HG03469 (cell line): Measurements from ENCODE around the gene APBA1.

Source experiments
- ATAC-seq: cut with Tn5 transposase; IDR thresholded peaks from one replicate; pipeline ENCODE4 v1.9.1; 2021; ENCODE audit warnings: mild to moderate bottlenecking, moderate library complexity, moderate number of reproducible peaks; ENCODE audit not compliant: unreplicated experiment

The APBA1 gene

DNA sequence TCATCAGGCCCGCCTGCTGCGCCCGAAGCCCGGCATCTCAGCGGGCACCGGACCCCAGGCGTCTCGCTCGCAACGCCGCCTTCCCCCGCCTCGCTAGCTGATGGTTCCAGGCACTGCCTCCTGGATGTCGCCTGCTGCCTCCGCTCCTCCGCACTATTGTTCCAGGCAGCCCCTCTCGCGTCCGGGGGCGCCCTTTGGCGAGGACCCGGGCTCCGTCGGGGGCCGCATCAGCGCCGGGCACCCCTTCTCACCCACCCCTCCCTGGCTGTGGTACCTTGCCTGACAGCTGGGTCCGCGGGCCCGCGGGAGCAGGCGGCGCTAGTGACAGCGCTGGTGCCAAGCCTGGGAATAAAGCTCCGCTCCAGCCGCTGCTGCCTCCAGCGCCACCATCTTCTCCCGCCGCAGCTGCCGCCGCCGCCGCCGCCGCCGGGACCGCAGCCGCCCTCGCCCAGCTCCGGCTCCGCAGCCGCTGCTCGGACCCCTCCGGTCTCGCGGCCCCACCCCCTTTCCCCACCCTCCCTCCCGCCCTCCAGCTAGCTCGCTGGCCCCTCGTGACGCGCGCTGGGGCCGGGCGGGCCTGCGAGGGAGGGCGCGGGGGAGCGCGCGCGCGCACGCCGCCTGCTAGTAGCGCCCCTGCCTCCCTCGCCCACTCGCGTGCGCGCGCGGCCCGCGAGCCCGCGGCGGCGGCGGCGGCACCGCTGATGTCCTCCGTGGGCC, at the start of gene APBA1:
Gene APBA1 (minus strand): TSS at position 493 of the 717 bp plus-strand sequence.
- ATAC-seq = peak; percentile 26

DNA sequence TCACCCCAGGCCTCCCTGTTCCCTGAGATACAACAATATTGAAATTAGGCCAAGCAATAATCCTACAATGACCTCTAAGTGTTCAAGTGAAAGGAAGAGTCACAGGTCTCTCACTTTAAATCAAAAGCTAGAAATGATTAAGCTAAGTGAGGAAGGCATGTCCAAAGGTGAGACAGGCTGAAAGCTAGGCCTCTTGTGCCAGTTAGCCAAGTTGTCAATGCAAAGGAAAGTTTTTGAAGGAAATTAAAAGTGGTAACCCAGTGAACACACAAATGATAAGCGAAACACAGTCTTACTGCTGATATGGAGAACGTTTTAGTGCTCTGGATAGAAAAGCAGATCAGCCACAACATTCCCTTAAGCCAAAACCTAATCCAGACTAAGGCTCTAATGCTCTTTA, 47.8 kb upstream of the APBA1 start:
- no peak for ATAC-seq

DNA sequence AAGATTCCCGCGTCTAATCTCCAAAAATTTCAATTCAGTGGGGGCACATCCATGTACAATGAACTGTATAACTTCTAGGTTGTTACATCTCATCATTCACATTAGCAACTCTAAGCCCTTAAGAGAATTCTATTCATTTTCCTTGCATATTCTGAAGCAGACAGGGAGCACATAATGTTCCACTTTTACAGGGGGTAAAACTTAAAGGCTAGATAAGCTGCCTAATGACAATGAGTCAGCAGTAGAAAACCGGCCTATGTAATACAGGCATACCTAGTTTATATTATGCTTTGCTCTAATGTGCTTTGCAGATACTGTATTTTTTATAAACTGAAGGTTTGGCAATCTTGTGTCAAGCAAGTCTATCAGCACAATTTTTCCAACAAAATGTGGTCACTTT, 47.2 kb upstream of the APBA1 start:
- no peak for ATAC-seq

DNA sequence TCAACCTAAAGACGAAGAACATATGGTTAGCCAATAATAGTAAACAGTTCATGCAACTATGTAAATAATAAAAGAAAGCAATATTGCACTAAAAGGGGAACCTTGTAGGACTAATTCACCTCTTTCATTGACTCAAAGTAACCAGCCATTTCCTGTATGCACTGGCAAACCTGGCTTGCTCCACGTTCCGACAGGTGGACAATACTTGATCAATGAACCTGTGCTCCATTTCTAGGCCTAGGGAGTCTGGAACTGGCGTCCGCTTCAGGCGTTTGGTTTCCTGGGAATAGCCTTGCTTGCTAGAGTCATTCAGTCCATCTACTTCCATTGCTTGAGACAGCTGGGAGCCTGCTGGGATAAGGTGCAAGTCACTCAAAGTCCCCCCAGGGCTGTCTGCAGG, 46.0 kb upstream of the APBA1 start:
- no peak for ATAC-seq

DNA sequence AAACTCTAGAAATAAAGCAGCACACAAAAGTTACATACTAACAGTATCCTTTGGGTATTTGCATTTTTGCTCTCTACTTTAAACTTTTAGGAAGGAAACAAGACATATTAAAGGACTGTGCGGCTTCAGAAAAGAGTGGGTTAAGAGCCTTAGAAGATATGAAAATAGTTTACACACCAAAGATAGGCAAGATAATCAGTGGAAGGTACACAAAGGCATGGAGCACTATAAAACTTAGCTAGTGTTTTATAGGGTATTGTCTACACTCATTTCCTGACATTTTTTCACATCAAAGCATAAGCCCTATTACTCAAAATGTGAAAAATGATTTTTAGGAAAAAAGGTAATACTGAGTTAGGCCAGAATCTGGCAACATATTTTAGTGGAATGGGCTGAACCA, 43.7 kb upstream of the APBA1 start:
- no peak for ATAC-seq

DNA sequence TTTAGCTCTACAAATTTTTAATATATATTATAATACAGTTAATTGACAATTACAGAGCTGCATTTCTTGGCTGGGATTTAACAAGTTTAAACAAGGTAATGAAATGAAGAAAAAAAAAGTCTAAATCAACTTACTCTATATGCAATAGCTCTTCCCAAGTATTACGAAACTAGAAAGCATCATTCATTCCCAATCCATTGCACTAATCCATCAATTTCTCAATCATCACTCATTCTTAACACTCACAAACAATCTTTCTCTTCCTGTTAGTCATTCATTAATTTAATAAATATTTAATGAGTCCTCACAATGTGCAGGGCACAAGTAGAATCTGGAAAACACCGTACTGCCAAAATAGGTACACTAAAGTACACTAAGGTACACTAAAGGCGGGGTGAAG, 42.9 kb upstream of the APBA1 start:
- ATAC-seq = no peak

DNA sequence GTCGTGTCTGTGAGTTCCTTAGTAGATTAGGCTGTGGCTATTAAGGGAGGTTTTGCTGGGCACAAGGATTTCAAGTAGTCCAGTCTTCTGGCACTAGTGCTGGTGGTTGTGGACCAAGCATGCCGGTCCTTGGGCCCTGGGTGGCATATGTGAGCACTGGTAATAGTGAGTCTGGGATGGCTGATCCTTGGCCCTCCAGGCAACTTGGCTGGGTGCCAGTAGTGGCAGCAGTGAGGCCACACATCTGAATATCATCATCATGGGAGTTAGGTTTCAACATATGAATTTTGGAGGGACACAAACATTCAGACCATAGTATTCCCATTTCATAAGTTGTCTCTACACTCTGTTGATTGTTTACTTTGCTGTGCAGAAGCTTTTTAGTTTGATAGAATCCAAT, 25.3 kb upstream of the APBA1 start:
- ATAC-seq = no peak

DNA sequence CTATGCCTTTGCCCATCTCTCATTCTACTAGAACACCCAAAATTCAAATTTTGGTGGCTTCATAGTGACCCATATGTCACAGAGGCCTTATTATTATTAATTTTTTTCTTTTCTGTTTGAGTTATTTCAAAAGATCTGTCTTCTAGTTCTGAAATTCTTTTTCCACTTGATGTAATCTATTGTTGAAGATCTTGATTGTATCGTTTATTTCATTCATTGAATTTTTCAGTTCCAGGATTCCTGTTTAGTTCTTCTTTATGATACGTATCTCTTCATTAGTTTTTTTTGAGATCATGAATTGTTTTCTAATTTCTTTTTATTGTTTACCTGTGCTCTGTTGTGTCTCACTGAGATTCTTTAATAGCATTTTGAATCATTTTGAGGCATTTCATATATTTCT, 24.6 kb upstream of the APBA1 start:
- no peak for ATAC-seq

DNA sequence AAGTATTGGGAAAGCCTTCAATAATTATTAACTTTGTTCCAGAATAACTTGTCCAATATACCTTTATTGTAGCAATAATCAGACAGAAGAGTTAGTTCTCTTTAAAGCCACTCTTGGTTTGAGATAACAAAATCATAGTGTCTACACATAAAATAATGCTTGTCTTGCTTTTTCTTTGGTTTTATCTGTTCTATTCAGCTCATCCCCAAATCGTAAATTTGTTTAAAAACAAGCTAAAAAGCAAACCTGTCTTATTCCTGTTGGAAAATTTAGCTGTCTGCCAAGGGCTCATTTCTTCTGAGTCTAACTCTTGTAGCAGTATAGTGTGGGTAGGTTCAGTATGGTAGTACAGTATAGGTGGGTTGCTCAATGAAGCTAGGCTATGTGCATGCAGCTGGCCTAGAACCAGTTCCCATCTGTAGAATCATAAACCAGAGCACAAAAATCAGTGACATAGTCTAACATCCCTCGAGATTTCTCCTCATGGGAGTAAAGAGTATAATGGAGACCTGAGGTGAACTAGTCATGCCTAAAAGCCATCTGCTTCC, 17.9 kb upstream of the APBA1 start:
- no peak for ATAC-seq

DNA sequence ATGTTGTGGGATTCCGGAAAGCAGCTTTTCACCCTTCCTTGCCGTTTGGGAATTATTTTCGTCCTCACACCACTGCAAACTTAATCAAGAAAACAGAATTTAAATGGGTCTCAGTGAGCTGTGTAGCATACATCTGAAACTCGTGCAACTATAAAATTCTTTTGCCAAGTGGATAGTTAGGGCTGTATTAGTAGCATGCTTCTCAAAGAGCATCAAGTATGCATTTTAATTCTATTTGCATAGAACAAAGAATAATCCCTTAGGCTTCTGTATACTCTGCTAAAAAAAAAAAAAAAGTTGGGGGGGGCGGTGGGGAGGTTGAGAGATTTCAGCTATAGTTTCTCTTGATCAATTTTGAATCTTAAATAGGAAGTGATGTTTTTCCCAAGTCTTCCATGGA, 11.8 kb upstream of the APBA1 start:
- ATAC-seq = no peak

DNA sequence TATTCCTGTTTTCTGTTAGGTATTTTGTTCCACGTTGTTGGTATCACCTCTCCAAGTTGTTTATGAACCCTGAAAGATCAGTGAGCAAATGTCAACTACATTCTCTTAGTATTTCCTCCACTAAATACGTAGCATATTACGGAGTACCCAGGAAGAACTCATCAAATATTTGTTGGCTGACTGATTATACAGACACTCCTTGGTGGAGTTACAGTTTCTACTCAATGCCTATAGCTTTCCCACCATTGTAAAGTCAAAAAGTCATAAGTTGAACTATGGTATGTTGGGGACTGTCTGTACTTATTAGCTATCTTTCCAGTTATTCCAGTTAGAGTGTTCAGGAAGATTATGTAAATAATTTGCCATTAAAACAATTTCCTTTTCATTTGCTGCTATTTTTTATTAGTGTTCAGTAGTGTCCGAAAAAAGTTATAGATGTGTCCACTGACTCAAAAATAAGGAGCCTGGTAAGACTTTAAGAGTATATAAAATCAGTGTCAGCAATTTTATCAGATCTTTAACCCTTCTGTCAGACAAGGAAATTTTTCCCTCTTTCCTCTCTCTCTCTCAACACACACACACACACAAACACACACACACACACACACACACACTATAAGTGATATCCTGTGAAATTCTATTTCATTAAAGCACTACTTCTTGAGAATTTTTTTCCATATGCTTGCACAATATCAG, 6.8 kb upstream of the APBA1 start:
- ATAC-seq = no peak

DNA sequence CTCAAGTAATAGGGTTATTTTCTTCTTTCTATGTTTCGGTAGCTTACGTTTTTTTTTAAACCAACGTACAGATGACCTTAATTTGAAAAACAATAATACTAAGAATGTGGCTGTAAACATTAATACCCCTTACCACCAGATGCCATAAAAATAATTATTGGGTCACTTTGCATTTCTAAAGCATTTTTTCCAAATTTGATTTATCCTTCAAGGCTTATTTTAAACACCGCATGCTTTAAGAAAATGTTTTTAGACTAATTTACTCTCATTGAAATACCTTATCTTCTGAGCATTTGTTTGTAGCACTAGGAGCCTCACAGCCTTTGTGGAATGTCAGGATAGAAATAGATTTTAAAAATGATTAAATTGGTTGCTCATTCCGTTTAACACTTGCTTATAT, 5.8 kb upstream of the APBA1 start:
- ATAC-seq = no peak

DNA sequence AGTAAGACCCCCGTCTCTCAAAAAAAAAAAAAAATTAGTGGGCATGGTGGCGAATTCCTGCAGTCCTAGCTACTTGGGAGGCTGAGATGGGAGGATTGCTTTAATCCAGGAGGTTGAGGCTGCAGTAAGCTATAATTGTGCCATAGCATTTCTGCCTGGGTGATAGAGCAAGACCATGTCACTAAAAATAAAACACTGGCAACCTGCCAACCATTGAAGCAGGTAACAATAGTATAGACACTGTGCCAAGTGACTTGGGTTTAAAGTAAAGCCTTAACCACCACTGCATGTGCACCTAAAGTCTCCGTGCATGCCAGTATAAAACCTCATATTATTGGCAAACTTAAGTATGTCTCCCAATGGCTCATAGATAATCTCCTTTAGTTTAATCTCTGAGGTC, 3.4 kb upstream of the APBA1 start:
- no peak for ATAC-seq

DNA sequence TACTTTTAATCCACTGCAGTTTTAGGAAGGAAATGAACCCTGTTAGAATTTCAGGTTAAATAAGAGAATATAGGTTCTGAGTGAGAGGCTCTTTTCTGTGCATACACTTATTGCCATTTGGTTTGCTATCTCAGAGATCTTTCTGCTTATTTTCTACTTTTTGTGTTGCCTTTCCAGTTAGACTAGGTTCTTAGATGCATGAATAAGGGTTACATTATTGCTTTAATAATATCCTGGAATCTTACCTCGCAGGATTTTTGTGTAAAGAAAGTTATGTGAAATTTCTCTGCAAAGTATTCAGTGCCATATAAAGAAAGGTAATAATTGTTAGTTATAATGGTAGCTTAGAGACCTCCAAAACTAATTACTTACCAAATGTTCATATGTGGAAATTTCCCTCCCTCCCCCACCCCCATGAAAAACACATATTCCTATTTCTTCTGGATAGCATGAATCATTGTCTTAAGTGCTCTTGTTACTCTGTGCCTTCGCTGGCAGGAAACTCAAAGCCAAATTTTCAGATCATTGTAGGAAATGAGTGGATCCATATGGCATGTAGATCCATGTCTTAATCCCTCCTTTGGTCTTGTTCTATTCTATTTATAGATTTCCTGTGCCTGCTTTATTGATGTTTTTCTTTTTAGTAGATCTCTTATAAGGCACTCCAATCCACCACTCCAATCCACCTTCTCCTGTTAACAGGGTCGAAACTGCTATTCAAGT, 2.7 kb upstream of the APBA1 start:
- ATAC-seq = no peak

DNA sequence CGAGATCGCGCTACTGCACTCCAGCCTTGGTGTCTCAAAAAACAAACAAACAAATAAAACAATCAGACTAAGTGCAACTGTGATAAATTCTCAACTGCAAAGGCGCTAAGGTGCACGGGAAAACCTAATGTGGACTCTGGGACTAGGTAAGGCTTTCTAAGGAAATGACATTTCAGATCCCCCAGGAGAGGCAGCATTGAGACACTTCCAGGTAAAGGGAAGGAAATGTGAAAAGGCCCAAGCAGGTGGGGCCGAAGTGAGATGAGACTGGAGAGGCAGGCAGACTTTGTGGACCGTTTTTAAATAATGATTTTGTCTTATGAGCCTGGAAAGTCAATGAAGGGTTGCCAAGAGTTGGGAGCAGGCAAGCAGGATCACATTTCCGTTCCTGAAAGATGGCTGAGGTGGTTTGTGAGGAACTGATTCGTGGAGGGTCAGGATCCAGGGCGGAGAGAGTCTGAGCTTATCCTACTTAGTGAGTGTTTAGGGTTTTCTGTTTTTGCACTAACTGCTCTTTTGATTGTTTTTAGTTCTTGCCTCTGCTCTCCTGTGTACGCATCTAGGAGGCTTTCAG, 2.0 kb upstream of the APBA1 start:
- no peak for ATAC-seq

DNA sequence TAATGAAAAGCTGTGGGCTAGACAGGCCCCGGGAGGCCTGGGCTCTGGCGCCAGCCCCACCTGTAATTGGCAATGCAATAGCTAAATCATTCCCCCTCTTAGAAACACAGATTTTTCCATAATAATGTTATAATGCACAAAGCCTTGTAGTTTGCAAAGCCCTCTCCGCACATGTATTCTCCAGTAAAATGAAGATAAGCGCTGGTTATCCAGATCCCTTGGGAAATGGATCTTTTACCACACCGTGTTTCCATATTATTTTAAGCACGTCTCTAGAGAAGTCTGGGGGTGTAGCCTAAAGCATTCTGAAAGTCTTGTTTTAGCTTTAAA, 1.1 kb upstream of the APBA1 start:
- no peak for ATAC-seq

DNA sequence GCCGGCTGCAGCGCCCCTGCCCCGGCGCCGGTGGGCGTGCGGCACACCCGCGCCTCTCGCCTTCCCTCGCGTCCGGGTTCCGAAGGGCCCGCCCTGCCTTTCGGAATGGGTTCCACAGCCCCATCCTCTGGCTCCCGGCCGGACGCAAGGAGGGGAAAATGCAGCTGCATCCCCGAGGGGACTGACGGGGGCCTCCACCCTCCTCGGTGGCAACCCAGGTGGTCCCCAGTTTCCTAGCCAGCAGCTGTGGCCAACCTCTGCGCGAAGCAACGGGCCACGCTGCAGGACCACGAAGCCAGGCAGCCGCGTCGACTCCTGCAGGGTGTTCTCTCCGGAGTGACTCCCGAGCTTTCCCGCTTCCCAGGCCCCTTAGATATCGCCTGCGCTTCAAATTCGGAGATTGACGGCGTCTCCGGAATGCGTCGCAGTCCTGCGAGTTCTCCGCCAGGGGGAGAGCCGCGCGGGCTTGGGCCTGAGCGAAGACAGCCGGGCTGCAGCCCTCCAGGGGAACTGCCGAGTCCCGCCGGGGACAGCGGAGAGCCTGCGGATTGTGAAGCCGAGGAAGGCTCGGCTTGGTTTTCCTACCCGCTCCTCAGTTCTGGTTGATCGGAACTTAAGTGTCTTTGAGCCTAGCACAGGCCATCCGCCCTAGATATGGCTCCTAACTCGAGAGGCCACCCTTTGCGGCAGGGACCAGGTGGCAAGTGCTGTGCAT, 582 bp upstream of the APBA1 start:
- ATAC-seq = peak; percentile 85

DNA sequence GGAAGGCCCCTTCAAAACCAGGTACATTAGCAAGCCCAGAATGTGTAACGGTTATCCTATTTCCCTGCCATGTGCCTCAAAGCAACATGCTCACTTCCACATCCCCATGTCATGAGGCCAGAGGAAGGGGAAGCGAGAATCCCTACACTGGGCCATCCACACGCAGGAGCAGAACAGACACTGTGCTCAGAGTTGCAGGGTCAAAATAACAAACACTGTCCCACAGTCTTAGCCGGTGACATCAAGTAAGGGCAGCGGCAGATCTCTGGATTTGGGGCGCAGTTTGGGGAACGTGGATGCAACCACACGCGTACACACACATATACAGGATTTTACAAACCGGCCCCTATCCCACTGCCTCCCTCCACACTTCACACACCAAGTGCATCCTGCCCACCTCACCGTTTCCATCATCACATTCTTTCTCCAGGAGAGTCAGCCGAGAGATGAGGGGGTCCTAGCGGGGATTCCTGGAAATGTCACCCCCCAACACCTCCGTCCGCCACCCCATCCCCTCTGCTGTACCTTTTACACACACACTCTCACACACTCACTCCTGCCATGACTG, 776 bp downstream of the APBA1 start:
- ATAC-seq = no peak

DNA sequence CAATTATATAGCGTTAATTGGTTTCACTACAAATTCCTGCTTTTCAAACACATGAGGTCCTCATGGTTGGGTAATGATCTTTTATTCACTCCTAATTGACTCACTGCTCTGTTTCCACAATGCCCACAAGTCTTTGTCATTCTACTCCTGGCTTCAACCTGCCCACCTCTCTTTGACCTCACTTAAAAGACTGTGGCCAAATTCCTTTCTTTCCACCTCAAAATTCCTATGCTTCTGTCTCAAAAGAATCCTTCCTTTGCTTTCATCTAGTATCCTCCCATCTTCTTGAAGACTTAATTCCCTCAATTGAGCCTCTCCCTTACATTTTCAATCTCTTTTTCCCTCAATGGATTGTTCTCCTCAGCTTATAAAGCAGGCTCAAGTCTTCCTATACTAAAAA, 4.9 kb downstream of the APBA1 start:
- no peak for ATAC-seq

DNA sequence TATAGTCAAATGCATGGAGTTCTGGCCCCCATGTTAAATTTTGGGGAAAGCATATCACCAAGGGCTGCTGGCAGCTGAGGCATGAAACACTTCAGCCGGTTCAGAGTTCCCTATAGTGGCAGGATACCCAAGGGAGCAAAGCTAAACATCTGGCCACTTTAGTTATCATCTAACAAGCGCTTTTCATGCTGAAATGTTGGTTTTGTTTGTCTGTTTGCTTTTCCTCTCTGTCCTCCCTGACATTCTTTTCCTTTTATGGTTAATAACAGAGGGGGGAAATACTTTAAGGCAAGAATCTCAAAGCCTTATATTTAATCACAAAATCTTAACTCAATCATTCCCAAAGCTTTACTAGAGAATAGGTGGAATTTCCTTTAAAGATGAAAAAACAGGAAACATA, 11.9 kb downstream of the APBA1 start:
- ATAC-seq = no peak
